ENCODE data around the gene FGFBP1. TPM values are rescaled to one million over a fixed set of nuclear protein-coding genes. Genes with fewer than 3 reads are reported as not detected.

Gene FGFBP1
- total RNA-seq, 1 donor from 2014 or later, result 0.96 TPM

DNA sequence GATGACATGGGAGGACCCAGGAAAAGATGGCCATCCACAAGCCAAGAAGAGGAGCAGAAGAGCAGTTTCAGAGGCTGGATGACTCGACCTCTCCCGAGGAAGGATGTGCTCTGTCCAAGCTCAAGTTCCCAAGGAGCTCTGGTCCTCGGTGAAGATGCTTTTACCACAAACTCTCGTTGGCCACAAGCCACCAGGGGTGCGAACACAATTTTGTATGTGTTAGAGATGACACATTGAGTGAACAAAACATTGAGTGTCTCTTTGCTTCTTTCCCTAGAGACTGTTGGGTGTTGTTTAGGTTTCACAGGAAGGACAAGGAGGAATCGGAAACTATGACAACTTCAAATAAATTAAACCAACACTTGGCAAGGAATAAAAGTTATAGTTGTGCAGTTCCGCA lies 26.3 kb downstream of the FGFBP1 start:
- DNase-seq (ENCODE audit: low spot score in 2 of 2, unreplicated experiment in 2 of 2), result no peak
- peaks cover 15% of the 10 kb centered on the region for H3K9me3 Mint-ChIP-seq
- peaks cover 42% of the 10 kb centered on the region for H3K4me1 Mint-ChIP-seq
- no peaks in the 10 kb centered on the region for H3K36me3 Mint-ChIP-seq
- H3K27ac Mint-ChIP-seq, result peak overlapping the region; percentile 83
- no peak overlapping the region for H3K4me3 Mint-ChIP-seq
- no peaks in the 10 kb centered on the region for H3K27me3 Mint-ChIP-seq (ENCODE audit: low read depth)
- TF ChIP-seq, protein P1, sequence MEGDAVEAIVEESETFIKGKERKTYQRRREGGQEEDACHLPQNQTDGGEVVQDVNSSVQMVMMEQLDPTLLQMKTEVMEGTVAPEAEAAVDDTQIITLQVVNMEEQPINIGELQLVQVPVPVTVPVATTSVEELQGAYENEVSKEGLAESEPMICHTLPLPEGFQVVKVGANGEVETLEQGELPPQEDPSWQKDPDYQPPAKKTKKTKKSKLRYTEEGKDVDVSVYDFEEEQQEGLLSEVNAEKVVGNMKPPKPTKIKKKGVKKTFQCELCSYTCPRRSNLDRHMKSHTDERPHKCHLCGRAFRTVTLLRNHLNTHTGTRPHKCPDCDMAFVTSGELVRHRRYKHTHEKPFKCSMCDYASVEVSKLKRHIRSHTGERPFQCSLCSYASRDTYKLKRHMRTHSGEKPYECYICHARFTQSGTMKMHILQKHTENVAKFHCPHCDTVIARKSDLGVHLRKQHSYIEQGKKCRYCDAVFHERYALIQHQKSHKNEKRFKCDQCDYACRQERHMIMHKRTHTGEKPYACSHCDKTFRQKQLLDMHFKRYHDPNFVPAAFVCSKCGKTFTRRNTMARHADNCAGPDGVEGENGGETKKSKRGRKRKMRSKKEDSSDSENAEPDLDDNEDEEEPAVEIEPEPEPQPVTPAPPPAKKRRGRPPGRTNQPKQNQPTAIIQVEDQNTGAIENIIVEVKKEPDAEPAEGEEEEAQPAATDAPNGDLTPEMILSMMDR (IDR thresholded peaks at IDR 0.05; ENCODE audit: unreplicated experiment), result no peak

DNA sequence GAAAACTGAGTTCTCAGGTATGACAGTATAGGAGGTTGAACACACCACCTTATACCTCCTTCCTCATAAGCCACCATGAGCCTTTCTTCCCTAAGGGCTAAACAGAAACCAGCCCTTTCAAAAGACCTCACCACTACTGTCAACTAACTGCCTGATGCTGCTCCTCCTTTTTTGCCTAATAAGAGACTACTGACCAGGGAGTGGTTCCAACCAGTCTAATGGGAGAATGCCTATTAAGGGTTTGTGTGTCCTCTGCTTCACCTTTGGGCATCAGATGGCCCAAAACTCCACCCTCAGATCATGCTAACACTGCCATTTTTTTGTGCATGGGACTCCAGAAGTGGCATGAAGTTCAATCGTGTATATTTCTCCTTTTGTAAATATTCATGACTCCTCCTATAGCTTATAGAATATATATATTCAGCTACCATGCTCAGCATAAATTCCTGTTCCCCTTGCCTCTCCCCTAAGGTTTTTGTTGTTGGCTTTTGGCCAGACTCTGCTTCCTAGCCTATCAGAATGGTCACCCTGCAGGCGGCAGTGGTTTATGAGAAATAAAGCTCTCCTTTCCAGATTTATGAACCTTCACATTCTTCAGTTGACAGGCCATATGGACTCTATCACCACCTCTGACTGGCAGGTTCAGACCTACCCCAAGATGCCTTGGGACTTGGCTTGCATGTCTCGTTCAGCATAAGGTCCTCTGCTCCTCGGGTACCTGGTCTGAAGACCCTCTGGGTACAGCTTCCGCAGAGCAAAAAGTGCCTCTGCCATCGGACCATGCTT lies 28.2 kb downstream of the FGFBP1 start:
- H3K27me3 Mint-ChIP-seq (ENCODE audit: low read depth), result no peaks in the 10 kb centered on the region
- TF ChIP-seq, protein P1 (IDR thresholded peaks at IDR 0.05; ENCODE audit: unreplicated experiment), result no peak
- peak overlapping the region; percentile 50 for H3K27ac Mint-ChIP-seq
- H3K4me3 Mint-ChIP-seq, result no peak overlapping the region
- peaks cover 9% of the 10 kb centered on the region for H3K9me3 Mint-ChIP-seq
- H3K4me1 Mint-ChIP-seq, result peaks cover 42% of the 10 kb centered on the region
- no peaks in the 10 kb centered on the region for H3K36me3 Mint-ChIP-seq
- no peak for DNase-seq (ENCODE audit: low spot score in 2 of 2, unreplicated experiment in 2 of 2)

DNA sequence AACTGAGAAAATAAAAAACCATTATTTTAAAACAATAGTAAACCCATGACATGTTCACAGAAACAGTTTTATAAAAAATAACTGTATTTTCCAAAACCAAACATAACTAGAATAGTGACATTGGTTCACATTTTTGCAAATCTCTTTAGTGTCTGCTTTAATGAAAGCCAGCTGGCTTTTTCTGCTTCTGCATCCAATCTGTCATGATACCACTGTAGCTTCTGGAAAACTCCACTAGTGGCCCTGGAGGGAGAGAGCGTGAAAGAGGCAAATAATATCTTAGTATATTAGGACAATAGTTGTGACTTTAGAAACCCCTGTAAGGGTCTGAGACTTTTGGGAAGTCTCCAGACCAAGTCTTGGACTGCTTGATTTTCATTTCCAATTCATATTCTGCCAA lies 31.1 kb downstream of the FGFBP1 start:
- Mint-ChIP-seq H3K36me3 (no peaks in the 10 kb centered on the region), H3K9me3 (peaks cover 25% of the 10 kb centered on the region), H3K27me3 (ENCODE audit: low read depth) (peaks cover 1% of the 10 kb centered on the region), H3K4me3 (no peak overlapping the region), H3K4me1 (peaks cover 30% of the 10 kb centered on the region), H3K27ac (no peak overlapping the region)
- no peak for DNase-seq (ENCODE audit: low spot score in 2 of 2, unreplicated experiment in 2 of 2)
- TF ChIP-seq, protein P1 (IDR thresholded peaks at IDR 0.05; ENCODE audit: unreplicated experiment), result no peak

DNA sequence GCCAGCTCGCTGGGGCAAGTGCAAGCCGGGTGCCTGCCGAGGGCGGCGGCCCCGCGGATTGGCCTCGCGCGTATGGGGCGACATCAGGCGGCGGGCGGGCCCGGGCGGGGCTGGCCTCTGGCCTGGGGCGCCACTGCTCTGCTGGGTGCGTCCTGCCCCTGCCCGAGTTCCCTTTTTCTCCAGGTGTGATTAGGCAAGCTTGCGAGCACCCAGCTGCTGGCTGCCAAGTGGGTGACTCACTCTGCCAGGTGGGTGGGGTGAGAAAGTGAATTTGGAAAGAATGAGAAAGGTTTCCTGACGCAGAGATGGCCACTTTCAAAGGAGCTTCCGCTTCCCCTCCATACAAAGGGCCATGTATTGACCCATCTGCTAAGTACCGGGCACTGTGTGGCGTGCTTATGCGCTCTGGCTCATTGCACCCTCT lies 32.5 kb downstream of the FGFBP1 start:
- TF ChIP-seq, protein P1 (IDR thresholded peaks at IDR 0.05; ENCODE audit: unreplicated experiment), result no peak
- peaks cover 16% of the 10 kb centered on the region for H3K4me1 Mint-ChIP-seq
- DNase-seq (ENCODE audit: low spot score in 2 of 2, unreplicated experiment in 2 of 2), result no peak
- peak overlapping the region; percentile 30 for H3K4me3 Mint-ChIP-seq
- peak overlapping the region; percentile 37 for H3K27ac Mint-ChIP-seq
- H3K9me3 Mint-ChIP-seq, result peaks cover 25% of the 10 kb centered on the region
- peaks cover 1% of the 10 kb centered on the region for H3K27me3 Mint-ChIP-seq (ENCODE audit: low read depth)
- H3K36me3 Mint-ChIP-seq, result no peaks in the 10 kb centered on the region

DNA sequence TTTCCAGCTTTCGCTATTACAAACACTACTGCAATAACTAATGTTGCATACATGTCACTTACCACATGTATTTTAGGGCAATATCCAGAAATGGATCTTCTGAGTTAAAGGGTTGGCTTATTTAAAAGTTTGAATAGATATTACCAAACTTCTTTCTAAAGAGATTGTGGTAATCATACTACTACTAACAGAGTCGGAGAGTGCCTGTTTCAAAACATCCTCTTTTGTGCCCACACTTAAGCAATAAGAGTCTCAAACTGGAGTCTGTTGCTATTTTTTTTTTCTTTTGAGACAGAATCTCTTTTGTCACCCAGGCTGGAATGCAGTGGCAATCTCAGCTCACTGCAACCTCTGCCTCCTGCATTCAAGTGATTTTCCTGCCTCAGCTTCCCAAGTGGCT lies 35.8 kb downstream of the FGFBP1 start:
- TF ChIP-seq, protein P1 (IDR thresholded peaks at IDR 0.05; ENCODE audit: unreplicated experiment), result no peak
- Mint-ChIP-seq H3K9me3 (peaks cover 15% of the 10 kb centered on the region), H3K4me3 (no peak overlapping the region), H3K4me1 (peaks cover 3% of the 10 kb centered on the region), H3K27ac (no peak overlapping the region), H3K27me3 (ENCODE audit: low read depth) (peaks cover 6% of the 10 kb centered on the region), H3K36me3 (no peaks in the 10 kb centered on the region)
- no peak for DNase-seq (ENCODE audit: low spot score in 2 of 2, unreplicated experiment in 2 of 2)

All from mesothelial cell of epicardium (in vitro differentiated cells).